ENCODE results near the gene KLHL25.
A peak's percentile ranks its signal among the peaks of the same experiment; 100 is the strongest.
"Not testable (repeated sequence)": the region's sequence is repeated elsewhere in the genome, so short reads cannot be mapped to it uniquely, and the experiment has no call there.

Gene KLHL25

DNA sequence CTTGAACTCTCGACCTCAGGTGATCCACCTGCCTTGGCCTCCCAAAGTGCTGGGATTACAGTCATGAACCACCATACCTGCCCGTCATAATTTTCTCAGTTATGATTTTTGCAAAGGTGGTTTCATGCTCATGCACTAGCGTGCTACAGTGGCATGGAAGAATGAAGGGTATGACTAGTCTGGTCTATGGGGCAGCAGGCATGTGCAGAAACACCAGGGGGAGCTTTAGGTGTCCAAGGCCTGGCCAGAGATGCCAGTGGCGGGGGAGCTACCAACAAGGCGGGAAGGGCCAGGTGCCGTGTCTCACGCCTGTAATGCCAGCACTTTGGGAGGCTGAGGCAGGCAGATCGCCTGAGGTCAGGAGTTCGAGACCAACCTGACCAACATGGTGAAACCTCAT is 7.9 kb upstream of the KLHL25 start:
- DNase-seq: not testable (repeated sequence)

- DNase-seq: no peak
These were observed 5.9 kb upstream of the KLHL25 start for GRCh38 chr15:85800478-85801123.

DNA sequence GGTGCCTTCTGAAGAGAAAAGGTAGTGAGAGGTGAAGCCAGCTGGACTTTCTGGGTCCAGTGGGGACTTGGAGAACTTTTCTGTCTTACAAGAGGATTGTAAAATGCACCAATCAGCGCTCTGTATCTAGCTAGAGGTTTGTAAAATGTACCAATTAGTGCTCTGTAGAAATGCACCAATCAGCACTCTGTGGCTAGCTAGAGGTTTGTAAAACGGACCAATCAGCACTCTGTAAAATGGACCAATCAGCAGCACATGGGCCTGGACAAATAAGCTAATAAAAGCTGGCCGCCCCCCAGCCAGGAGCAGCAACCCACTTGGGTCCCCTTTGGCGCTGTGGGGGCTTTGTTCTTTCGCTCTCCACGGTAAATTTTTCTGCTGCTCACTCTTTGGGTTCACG is 1.6 kb upstream of the KLHL25 start:
- DNase-seq: not testable (repeated sequence)

DNA sequence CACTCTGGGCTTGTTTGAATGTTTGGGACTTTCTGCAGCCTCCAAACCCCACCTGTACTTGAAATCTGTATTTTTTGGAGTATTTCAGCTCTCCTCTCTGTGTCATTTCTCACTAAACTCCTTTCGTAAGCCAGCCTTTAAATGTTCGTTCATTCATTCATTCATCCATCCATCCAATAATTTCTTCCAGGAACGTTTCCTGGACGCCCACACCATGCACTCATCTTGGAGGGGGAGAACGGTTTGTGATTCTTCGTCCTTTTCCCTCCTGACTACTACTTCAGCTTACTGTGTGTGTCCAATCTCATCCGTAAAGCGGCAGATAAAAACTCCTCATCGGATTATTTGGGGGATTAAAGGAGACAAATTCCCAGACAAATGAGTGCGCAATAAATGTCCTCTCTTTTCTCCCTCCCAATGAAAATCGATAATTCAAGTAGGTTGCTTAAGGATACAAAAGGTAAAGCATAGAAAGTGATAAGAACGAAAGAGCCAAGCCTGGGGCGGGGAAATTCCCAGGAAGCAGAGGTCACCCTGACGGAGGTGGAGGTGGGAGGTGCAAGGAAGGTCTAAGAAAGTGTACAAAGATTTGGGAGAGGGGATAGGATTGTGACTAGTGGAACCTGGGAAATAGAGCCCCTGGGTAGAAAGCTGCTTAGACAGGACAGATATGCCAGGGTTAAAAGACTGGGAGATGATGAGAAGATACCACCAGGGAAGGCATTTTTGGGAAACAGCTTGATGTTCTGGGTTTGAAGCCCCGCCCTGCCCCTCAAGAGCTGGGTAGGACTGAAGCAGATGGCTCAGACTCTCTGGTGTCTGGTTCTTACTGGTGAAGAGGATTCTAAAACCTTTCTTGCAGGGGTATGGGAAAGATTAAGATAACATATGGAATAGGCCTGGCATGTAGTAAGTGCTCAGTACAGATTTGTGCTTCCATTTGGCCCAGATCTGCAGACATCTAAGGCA is 896 bp upstream of the KLHL25 start:
- DNase-seq: no peak

GRCh38 chr15:85793641-85794597 is 806 bp downstream of the KLHL25 start:
- peak; percentile 53 for DNase-seq

GRCh38 chr15:85792912-85793590 is 1.7 kb downstream of the KLHL25 start:
- DNase-seq: no peak

GRCh38 chr15:85792102-85792731 is 2.5 kb downstream of the KLHL25 start:
- DNase-seq: no peak

GRCh38 chr15:85789496-85789875 is 5.2 kb downstream of the KLHL25 start:
- DNase-seq: no peak

DNA sequence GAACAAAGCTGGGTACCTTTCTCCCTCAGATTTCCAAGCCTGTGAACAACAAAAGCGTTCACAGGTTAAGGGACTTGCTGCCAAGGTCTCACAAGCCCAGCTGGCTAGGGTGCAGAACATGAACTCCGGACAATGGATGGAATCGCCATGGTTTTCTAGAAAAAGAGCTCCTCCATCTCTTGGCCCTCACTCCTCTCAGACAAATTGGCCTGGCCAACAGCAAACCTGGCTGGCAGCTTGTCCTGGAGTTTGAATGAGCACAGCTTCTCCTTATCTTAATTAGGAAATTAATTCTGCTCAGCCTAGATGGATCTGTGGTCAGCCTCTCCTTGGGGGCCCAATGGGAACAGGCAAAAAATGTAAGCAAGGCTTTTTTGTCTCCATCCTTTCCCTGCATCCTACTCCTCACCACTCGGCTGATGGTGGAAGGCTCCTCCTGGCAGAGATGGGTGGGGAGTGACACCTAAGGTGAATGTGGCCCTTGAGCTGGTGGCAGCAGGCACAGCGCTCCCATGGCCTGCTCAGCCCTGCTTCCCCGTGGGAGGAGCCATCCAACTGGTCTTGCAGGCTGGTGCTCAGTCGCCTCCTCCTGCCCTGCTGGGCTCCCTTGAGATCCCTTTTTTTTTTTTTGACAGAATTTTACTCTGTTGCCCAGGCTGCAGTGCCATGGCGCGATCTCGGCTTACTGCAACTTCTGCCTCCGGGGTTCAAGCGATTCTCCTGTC is 5.8 kb downstream of the KLHL25 start:
- no peak for DNase-seq

GRCh38 chr15:85786781-85787114 is 8.0 kb downstream of the KLHL25 start:
- DNase-seq: no peak

GRCh38 chr15:85785887-85786780 is 8.6 kb downstream of the KLHL25 start:
- no peak for DNase-seq

DNA sequence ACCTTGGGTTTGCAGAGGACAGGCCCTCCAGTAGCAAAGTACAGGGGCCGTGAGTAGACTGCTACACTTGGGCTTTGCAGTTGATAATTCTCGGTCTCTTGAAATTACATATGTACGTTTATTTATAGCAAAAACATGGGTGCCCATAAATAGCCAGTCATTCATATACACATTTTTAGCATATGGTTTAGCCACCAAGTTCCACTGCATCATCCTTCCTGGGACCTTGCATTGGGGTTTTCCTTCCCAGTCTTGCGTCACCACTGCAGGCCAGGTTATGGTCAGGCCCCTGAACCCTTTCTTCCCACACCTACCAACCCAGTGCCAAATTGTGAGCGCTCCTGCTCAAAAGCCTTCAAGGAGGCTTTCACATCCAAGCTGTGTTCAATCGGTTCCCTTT is 12.7 kb downstream of the KLHL25 start:
- DNase-seq: no peak

DNA sequence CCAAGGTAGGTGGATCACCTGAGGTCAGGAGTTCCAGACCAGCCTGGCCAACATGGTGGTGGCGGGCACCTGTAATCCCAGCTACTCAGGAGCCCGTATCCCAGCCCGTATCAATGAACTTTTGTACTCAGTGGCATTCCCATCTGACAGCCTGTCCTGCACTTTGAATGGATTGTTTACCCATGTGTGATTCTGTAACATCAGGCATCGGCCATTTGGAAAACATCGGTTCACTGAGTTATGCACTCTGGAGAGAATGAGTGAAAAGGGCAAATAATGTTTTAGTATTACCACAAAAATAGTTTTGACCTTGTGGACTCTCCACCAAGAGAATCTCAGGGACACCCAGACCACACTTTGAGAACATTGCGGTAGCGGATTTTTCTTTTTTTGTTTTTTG is 13.6 kb downstream of the KLHL25 start:
- no peak for DNase-seq

DNA sequence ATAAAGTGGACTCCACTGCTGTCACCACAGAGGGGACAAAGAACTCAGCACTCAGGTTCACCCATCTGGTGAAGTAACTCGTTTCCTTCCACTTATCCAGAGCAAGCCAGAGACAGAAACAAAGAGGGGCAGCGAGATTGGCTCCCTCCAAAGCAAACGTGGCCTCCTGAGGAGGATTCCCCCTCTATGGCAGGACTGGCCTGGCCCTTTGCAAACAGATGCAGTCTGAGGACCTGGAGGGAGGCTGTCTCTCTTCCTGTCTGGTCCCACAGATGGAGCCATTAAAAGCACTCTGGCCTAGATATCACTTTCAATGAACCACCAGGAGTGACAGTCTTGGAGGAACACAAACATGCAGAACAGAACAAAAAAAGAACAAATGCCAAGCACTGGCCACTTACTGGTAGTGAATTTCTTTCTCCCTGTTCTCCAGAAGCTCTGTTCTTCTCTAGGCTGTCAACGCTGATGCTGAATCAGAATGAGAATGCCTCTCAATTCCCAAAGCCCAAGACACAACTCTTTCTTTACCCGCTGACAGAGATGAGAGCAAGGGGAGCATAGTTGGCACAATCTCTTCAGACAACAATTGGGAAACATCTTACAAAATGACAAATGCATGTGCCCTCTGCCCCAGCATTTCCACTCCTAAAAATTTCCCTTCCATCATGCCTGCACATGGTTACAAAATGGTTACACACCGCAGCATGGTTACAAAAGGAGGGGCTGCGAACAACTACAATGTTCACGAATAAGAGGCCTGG is 14.3 kb downstream of the KLHL25 start:
- DNase-seq: no peak

DNA sequence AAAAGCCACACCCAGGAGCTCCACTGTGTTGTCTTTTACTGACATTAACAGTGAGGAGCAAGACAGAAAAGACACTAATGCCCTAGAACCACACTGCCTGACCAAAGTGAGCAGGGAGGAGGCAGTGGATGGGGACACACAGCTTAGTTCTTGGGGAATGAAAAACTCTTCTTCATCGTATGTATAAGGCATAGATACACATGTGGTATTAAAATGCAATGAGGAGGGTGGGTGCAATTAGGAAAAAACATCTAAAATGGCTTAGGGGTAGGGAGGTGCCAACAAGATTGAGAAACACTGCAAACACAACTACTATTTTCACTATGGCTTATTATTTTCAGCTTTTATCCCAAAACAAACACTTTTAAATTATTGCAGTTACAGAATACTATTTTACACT is 15.5 kb downstream of the KLHL25 start:
- DNase-seq: no peak

DNA sequence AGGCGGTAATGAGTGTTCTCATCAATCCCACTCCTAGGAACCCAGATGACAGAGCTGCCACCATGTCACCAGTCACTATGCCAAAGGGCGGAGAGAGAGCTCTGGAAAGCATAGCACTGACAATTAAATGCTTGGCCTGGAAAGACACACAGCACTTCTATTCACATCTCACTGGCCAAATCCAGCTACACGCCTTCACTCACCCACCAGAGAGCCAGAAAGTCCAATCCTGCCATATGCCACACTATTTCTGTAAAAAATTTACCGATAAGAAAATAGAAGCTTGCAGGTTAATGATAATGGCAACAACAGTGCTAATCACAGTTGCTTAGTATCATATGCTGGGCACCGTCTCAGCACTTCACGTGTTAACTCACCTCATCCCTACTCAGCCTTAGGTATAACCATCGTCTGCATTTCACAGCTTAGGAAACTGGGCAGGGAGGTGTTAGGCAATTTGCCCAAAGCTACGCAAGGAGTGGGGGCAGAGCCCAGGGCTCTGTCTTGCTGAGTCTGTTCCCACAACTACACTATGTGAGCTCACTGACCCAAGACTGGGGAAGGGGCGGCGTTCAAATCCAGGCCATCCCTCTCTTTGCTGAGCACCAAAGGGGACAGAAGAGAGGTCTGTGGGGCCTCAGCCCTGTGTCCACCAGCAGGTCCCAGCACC is 16.5 kb downstream of the KLHL25 start:
- no peak for DNase-seq

DNA sequence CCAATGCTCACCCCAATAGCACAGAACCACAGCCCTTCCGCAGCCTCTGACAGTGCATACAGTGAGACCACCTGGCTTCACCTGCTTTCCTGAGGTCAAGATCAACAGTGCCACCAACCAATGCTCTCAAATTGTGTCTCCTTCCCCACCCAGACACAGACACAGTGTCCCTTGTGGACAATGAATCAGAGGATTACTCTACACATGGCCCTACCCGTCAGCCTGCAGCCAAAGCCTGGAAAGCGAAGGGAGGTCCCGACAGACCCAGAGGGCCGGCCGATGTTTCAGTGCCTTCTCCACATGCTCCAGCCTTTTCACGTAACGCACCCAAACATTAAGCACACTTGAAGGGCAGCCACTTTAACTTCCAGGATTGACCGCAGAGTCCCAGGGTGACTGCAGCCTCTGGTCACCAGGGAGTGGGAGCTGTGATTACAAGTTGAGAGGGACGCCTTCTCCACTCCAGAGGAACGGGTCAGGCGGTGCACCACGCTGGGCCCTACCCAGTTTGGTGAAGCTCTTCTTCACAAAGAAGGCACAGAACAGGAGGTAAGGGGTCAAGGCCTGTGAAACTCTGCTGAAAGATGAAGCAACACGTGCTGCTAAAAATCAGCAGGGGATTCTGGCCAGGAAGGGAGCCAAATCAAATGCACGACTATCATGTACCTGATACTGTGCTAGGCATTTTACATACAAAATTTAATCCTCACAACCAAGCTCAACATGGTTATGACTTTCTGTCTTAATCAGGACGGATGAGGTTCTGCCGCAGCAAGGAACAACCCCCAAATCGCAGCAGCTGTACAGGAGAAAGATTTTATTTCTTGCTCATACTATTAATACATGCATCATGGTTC is 17.2 kb downstream of the KLHL25 start:
- DNase-seq: no peak

- no peak for DNase-seq
These were observed 20.8 kb downstream of the KLHL25 start for GRCh38 chr15:85773970-85774369.

All from femur (tissue), 1 donor.